Fibroblast of upper back skin (primary cell): ENCODE data around the gene RAB3B.
A peak's percentile ranks its signal among the peaks of the same experiment; 100 is the strongest.

Experiments
- DNase-seq: peaks from one replicate; pipeline ENCODE4 v3.0.0-alpha.2; 2013

The RAB3B gene

DNA sequence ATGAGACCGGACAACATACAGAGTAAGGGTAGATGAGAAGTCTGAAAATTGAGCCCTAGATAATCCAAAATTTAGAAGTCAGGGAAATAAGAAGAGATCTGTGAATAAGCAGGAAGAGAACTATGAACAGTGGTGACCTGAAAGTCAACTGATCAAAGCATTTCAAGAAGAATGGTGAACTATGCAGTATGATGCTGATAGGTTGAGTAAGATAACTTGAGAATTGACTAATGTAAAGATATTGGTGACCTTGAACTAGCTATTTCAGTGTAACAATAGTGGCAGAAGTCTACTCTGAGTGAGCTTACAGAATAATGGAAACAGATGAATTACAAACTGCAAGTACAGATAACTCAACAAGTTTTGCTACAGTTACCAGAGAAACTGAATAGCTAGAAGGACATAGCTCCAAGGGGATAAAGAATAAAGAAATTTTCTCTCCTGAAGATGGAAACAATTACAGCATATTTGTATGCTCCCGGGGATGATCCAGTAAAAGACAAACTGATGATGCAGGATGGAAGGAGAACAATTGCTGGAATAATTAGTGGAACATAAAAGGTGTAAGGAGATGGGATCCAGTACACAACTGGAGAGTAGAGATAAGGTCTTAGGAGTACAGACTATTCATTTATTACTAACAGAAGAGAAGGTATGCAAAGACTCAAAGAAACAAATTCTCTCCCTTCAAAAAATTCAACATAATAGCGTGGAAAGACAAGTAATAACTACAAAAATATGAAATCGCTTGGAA lies 122.8 kb downstream of the RAB3B start:
- DNase-seq: no peak

DNA sequence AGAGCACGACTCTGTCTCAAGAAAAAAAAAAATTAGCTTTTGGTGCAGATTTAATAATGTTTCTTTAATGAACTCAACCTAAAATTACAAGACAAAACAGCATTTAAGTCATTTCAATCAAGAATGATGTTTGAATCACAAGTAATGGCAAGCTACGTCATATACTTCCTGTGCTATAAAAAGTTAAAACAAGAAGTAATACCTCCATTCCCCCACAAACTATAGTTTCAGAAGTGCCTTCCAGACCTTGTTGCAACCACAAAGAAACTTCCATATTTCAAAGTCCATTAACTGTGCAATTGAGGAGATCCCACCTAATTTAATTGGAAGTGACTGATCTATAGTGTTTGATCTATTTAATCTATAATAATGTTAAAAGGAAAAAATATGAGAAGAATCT lies 127.1 kb downstream of the RAB3B start:
- DNase-seq: no peak

DNA sequence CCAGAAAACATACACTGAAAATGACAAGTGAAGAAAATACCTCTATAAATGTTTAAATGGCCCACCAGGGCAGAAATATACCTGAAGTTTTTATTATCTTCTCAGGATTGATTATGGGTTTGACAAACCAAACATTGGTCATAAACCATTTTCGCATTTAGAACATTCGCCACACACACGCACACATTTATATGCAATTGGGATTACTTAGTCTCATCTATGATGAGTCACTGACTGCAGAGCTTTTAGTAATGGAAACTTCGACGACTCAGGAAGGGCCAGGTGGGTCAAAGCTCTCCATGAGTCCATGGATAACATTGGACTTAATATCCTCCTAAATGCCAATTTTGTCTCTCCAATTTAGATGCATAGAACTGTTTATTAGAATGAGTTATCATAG lies 128.8 kb downstream of the RAB3B start:
- DNase-seq: peak; percentile 20

DNA sequence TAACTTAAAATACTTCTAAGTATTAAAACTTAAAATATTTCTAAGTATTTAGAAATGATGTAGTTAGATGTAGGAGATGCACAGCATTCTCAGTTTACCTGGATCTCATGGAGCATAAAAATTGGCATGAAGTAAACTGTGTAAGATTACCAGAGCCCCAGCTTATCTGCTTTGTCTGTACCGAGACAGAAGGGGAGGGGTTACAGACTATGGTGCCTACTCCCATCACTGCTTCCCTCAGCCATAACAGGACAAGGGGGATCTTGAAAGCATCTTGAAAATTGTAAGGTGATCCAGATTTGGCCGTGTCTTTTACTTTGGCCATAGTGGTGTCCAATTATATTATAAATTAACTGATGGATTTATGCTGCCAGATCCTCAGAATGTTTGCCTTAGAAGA lies 130.8 kb downstream of the RAB3B start:
- no peak for DNase-seq

DNA sequence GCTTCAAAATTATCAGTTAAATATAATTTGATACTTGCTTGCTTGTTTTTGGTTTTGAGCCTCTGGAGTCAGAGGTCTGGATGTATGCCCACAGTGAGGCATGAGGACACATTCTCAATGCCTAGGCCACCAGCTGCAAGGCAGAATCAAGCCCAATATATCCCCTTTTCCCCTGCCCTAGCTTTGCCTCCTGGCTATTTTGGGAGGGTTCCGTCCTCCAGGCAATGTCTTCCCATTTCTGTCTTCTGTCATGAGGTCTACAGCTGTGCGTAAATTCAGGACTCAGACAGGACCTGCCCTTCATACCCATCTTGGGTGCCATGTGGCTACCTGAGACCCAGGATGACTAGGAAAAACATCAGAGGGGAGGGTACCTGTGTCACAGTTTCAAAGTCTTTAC lies 131.2 kb downstream of the RAB3B start:
- no peak for DNase-seq

DNA sequence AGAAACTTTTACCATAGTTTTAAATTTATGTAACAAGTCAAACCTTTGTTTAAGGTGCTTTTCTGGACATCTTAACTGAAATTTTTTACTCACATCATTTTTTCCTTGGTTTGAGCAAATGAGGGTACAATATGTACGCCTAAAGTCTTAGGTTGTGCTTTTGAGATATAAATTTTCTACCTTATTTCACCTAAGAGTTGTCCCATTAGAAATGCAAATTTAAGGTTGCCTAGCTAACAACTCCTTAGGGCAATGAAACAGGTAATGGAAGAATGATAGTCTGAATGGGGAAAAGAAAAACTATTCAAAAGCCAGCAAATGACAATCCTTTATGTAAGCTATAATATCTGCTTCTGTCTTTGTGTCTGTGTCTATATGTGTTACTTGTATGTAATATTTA lies 131.6 kb downstream of the RAB3B start:
- no peak for DNase-seq
